Activated gamma-delta T cell treated with anti-CD3 and anti-CD28 coated beads, Interleukin-2, amount 50 U/mL, for 16 hours (primary cell): ENCODE data around the gene RABGEF1.

Experiments used
- DNase-seq: peaks from one replicate; pipeline ENCODE4 v3.0.0-alpha.2; 2020; ENCODE audit warnings: low read depth

The RABGEF1 gene

DNA sequence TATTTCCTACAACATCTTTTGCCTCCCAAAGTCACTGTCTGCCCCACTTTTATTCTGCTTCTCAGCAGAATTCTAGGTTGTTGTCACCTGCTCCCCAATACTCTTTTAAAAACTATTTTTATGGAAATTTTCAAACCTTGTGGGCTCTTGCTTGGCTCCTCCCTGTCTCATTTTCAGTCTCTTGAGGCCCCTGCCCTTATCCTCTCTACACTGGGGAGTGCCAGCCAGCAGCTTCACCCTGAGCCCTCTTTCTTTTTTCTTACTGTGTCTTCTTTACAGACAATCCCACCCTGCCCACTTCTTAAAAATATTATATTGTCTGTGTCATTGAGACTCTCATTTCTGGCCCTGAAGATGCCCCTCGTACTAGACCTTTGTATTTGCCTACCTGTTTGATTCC, 118.8 kb downstream of the RABGEF1 start:
- DNase-seq = no peak

DNA sequence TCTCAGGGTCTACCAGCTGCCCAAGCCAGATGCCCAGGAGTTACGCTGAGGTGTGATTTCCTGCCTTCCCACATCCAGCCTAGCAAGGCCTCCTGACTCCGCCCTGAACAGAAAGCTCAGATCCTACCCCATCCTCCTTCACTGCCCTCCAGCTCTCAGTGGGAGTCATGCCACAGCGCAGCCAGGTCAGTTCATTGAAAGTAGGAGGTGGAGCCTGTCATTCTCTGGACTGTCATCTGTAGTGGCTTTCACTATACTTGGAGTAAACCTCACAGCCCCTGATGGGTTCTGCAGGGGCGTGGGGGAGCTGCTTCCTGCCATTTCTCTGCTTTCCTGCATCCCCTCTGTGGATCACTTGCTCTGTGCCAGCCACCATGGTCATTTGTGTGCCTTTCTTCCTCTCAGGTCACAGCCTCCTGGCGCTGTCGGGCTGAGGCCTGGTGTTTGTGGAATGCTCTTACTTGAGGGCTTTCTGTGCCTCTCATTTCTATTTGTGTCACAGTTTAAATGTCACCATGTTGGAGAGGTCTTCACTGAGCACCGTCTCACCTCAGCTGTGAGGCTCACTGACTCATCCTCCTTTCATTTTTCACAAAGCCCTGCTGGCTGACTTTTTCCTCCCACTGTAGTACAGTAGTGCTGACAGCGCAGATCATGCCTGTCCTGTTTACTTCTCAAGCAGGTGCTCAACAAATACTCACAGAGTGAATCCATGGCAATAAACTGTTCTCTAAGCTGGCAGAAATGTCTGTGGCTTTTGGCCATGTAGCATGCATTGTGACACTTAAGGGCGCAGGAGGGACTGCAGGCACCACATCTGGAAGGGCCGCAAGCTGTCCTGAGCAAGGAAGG, 119.5 kb downstream of the RABGEF1 start:
- no peak for DNase-seq

DNA sequence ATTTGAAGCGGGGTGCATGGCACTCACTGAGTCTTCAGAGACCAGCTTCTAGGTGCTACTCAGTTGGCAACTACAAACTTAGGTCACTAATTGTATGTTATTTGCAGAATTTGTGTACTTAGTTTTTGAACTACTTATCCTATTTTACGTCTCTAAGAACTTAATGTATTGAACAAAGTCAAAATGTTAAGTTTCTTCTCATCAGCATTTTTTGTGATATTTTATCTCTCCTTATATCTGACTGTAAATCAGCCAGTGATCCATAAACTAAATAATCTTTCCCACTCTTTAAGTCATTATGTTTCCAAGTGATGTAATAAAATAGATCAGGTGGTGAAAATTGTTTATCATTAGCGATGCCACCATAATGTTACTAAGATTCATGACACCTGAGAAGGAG, 120.2 kb downstream of the RABGEF1 start:
- no peak for DNase-seq
